OCI-LY3 (cell line): ENCODE measurements around the gene ZHX3.
A peak's percentile ranks its signal among the peaks of the same experiment; 100 is the strongest.

Source experiments
- H2AFZ ChIP-seq: fragments of 200-600, 300-600 bp; shearing (Covaris generic); 2 replicates; pipeline ENCODE4 v1.6.0; 2014; ENCODE audit warnings: antibody characterized with exemption, low read depth, low read length
- H3K27ac ChIP-seq: fragments of 200-600, 300-600 bp; sonication (generic); 2 replicates; pipeline ENCODE4 v1.5.1; 2014; ENCODE audit warnings: mild to moderate bottlenecking, low read length, moderate library complexity, mixed read lengths
- H3K27me3 ChIP-seq: fragments of 200-600, 300-600 bp; sonication (generic); 2 replicates; pipeline ENCODE4 v1.6.1; 2014; ENCODE audit warnings: low read depth, low read length, mixed read lengths
- H3K36me3 ChIP-seq: fragments of 200-600, 300-600 bp; sonication (generic); replicated peaks from 2 replicates; pipeline ENCODE3; 2014; ENCODE audit warnings: low read depth, low read length, mixed read lengths
- H3K4me1 ChIP-seq: fragments of 300-600, 200-600 bp; sonication (generic); 2 replicates; pipeline ENCODE4 v1.6.1; 2014; ENCODE audit warnings: low read length, mixed read lengths
- H3K4me2 ChIP-seq: fragments of 200-600, 300-600 bp; sonication (generic); 2 replicates; pipeline ENCODE4 v1.6.1; 2014; ENCODE audit warnings: low read length, mixed read lengths
- H3K4me3 ChIP-seq: fragments of 300-600, 200-600 bp; sonication (generic); 2 replicates; pipeline ENCODE4 v1.5.1; 2014; ENCODE audit warnings: antibody characterized with exemption, mild to moderate bottlenecking, low read length, moderate library complexity
- H3K79me2 ChIP-seq: fragments of 300-600, 200-600 bp; shearing (Covaris generic); 2 replicates; pipeline ENCODE4 v1.6.1; 2014; ENCODE audit warnings: mild to moderate bottlenecking, low read length, mixed read lengths
- H3K9ac ChIP-seq: fragments of 300-600, 200-600 bp; shearing (Covaris generic); 2 replicates; pipeline ENCODE4 v1.6.0; 2014; ENCODE audit warnings: mild to moderate bottlenecking, low read length, moderate library complexity
- H3K9me3 ChIP-seq: fragments of 200-600, 300-600 bp; shearing (Covaris generic); 2 replicates; pipeline ENCODE4 v1.6.1; 2014; ENCODE audit warnings: low read length, mixed read lengths; ENCODE audit not compliant: insufficient read depth
- H4K20me1 ChIP-seq: fragments of 200-600, 300-600 bp; sonication (generic); 2 replicates; pipeline ENCODE4 v1.6.1; 2016; ENCODE audit warnings: low read length, mixed read lengths; ENCODE audit not compliant: insufficient read depth
- CTCF ChIP-seq: fragments of 200-600, 300-600 bp; sonication (generic); IDR thresholded peaks from 2 replicates; pipeline ENCODE4 v1.5.1; 2014; ENCODE audit warnings: antibody characterized with exemption, low read length, low read depth
- EZH2phosphoT487 ChIP-seq: fragments of 200-600 bp; shearing (Covaris generic); IDR thresholded peaks from 2 replicates; pipeline ENCODE4 v1.6.1; 2018; ENCODE audit warnings: antibody characterized with exemption, mixed run types, low read depth

The ZHX3 gene

GRCh38 chr20:41136680-41137613 is 180.6 kb downstream of the ZHX3 start, which contains the start of gene PLCG1:
PLCG1 (plus strand) TSS chr20:41137543; CDS start chr20:41137642, 99 bp downstream.
- H3K79me2 ChIP-seq: peaks cover 46% of the 10 kb centered on the region
- peak within 1 kb of the TSS; percentile 82 for H3K4me3 ChIP-seq
- H4K20me1 ChIP-seq: peaks cover 38% of the 10 kb centered on the region
- no peaks in the 10 kb centered on the region for H3K27me3 ChIP-seq
- H3K36me3 ChIP-seq: no peaks in the 10 kb centered on the region
- H3K27ac ChIP-seq: peak within 1 kb of the TSS; percentile 51
- peaks cover 67% of the 10 kb centered on the region for H3K4me1 ChIP-seq
- no peak for TF ChIP-seq EZH2phosphoT487
- no peak for TF ChIP-seq CTCF
- peak within 1 kb of the TSS; percentile 93 for H3K4me2 ChIP-seq
- H3K9me3 ChIP-seq: no peaks in the 10 kb centered on the region
- H3K9ac ChIP-seq: peak within 1 kb of the TSS; percentile 81
- peak within 1 kb of the TSS; percentile 80 for H2AFZ ChIP-seq

GRCh38 chr20:41135888-41136679 is 181.4 kb downstream of the ZHX3 start:
- H3K9ac ChIP-seq: peak overlapping the region; percentile 81
- no peaks in the 10 kb centered on the region for H3K9me3 ChIP-seq
- no peaks in the 10 kb centered on the region for H3K36me3 ChIP-seq
- TF ChIP-seq EZH2phosphoT487 (no peak), CTCF (no peak; the same call in 1 of the 2 replicates)
- peaks cover 67% of the 10 kb centered on the region for H3K4me1 ChIP-seq
- no peak overlapping the region for H3K27ac ChIP-seq
- peak overlapping the region; percentile 82 for H3K4me3 ChIP-seq
- peak overlapping the region; percentile 92 for H3K4me2 ChIP-seq
- H4K20me1 ChIP-seq: peaks cover 29% of the 10 kb centered on the region
- peak overlapping the region; percentile 80 for H2AFZ ChIP-seq
- no peaks in the 10 kb centered on the region for H3K27me3 ChIP-seq
- H3K79me2 ChIP-seq: peaks cover 37% of the 10 kb centered on the region

GRCh38 chr20:41135187-41135887 is 182.2 kb downstream of the ZHX3 start:
- Histone ChIP-seq H3K36me3 (peaks cover 3% of the 10 kb centered on the region), H3K27ac (no peak overlapping the region), H3K4me1 (peaks cover 62% of the 10 kb centered on the region), H4K20me1 (peaks cover 22% of the 10 kb centered on the region), H3K4me3 (no peak overlapping the region), H3K27me3 (no peaks in the 10 kb centered on the region), H3K4me2 (peak overlapping the region; percentile 9; the same call in 1 of the 2 replicates), H3K9ac (no peak overlapping the region), H2AFZ (no peak overlapping the region), H3K79me2 (peaks cover 30% of the 10 kb centered on the region), H3K9me3 (no peaks in the 10 kb centered on the region)
- TF ChIP-seq EZH2phosphoT487: no peak
- peak; percentile 99 for TF ChIP-seq CTCF
